HT-29 (cell line): Measurements from ENCODE around the gene PALLD. TPM values are rescaled to one million over a fixed set of nuclear protein-coding genes. Genes with fewer than 3 reads are reported as not detected.
A peak's percentile ranks its signal among the peaks of the same experiment; 100 is the strongest.

ENCODE experiments used
- DNase-seq: peaks from one replicate; pipeline ENCODE4 v3.0.0-alpha.2; 2015; ENCODE audit warnings: low spot score
- total RNA-seq: library from RNA; depleted of rRNA; stranded (reverse); fragments of >200 nt; shearing (Covaris generic); gene quantifications from 2 replicates; pipeline ENCODE4 v1.2.3, GENCODE V29; 2014

PALLD gene
- total RNA-seq, 1 experiment from 2014 or later = 1.3 TPM

- no peak for DNase-seq
These were observed 28.0 kb downstream of the PALLD start for GRCh38 chr4:168524897-168525296.

- no peak for DNase-seq
These were observed 30.7 kb downstream of the PALLD start for GRCh38 chr4:168527560-168527959.

- DNase-seq = no peak
These were observed 31.5 kb downstream of the PALLD start for GRCh38 chr4:168528131-168528949.

GRCh38 chr4:168529257-168529656 lies 32.4 kb downstream of the PALLD start:
- no peak for DNase-seq

- DNase-seq = no peak
These were observed 34.5 kb downstream of the PALLD start for GRCh38 chr4:168531305-168531704.

- DNase-seq = no peak
These were observed 37.7 kb downstream of the PALLD start for GRCh38 chr4:168534535-168534934.

- DNase-seq = no peak
These were observed 38.8 kb downstream of the PALLD start for GRCh38 chr4:168535689-168536088.

- no peak for DNase-seq
These were observed 39.6 kb downstream of the PALLD start for GRCh38 chr4:168536448-168536847.

GRCh38 chr4:168537086-168537485 lies 40.2 kb downstream of the PALLD start:
- DNase-seq = no peak

- DNase-seq = no peak
These were observed 40.7 kb downstream of the PALLD start for GRCh38 chr4:168537571-168537970.

- no peak for DNase-seq
These were observed 41.8 kb downstream of the PALLD start for GRCh38 chr4:168538632-168539031.

GRCh38 chr4:168540086-168540485 lies 43.2 kb downstream of the PALLD start:
- no peak for DNase-seq

- DNase-seq = no peak
These were observed 43.8 kb downstream of the PALLD start for GRCh38 chr4:168540503-168541265.

- peak; percentile 15 for DNase-seq
These were observed 44.6 kb downstream of the PALLD start for GRCh38 chr4:168541266-168541953.

GRCh38 chr4:168549143-168549542 lies 52.3 kb downstream of the PALLD start:
- DNase-seq = no peak

- no peak for DNase-seq
These were observed 53.4 kb downstream of the PALLD start for GRCh38 chr4:168550064-168550766.

- no peak for DNase-seq
These were observed 54.4 kb downstream of the PALLD start for GRCh38 chr4:168551211-168551610.

GRCh38 chr4:168551945-168552695 lies 55.3 kb downstream of the PALLD start:
- no peak for DNase-seq

GRCh38 chr4:168553714-168554370 lies 57.0 kb downstream of the PALLD start:
- no peak for DNase-seq

- DNase-seq = no peak
These were observed 58.6 kb downstream of the PALLD start for GRCh38 chr4:168555437-168555836.
